Trophoblast cell (in vitro differentiated cells and primary cell): ENCODE measurements around the gene DLGAP1.
"Not testable (repeated sequence)": the region's sequence is repeated elsewhere in the genome, so short reads cannot be mapped to it uniquely, and the experiment has no call there.

Experiments used
- DNase-seq, 2 donors: peaks; one replicate each; pipeline ENCODE4 v3.0.0-alpha.2; 2016
- H2AFZ ChIP-seq: 2 replicates; pipeline ENCODE4 v1.6.1; 2013; ENCODE audit warnings: low read length, moderate library complexity, mild to moderate bottlenecking; ENCODE audit not compliant: insufficient read depth, poor library complexity
- H2AK5ac ChIP-seq: 2 replicates; pipeline ENCODE4 v1.6.1; 2013; ENCODE audit warnings: mild to moderate bottlenecking, low read length
- H2BK120ac ChIP-seq: 2 replicates; pipeline ENCODE4 v1.6.1; 2013; ENCODE audit warnings: low read length, mild to moderate bottlenecking, moderate library complexity; ENCODE audit not compliant: insufficient read depth, poor library complexity
- H2BK12ac ChIP-seq: 2 replicates; pipeline ENCODE4 v1.6.1; 2013; ENCODE audit warnings: mild to moderate bottlenecking, low read length, moderate library complexity
- H2BK5ac ChIP-seq: 2 replicates; pipeline ENCODE4 v1.6.1; 2013; ENCODE audit warnings: low read length, low read depth, moderate library complexity, mild to moderate bottlenecking; ENCODE audit not compliant: poor library complexity
- H3K14ac ChIP-seq: 2 replicates; pipeline ENCODE4 v1.6.1; 2013; ENCODE audit warnings: mild to moderate bottlenecking, low read length
- H3K18ac ChIP-seq: 2 replicates; pipeline ENCODE4 v1.6.1; 2013; ENCODE audit warnings: mild to moderate bottlenecking, low read length
- H3K23ac ChIP-seq: 2 replicates; pipeline ENCODE4 v1.6.1; 2013; ENCODE audit warnings: low read length
- H3K27ac ChIP-seq: 2 replicates; pipeline ENCODE4 v1.5.1; 2013; ENCODE audit warnings: low read depth, mild to moderate bottlenecking, inconsistent platforms, low read length, moderate library complexity
- H3K27me3 ChIP-seq: 2 replicates; pipeline ENCODE4 v1.6.1; 2013; ENCODE audit warnings: inconsistent platforms, mild to moderate bottlenecking, low read length, moderate library complexity; ENCODE audit not compliant: insufficient read depth
- H3K36me3 ChIP-seq, 2 experiments: 1 replicate in 1 of 2; 2 replicates in 1 of 2; pipeline ENCODE4 v1.6.1; 2013; ENCODE audit warnings: low read length in 2 of 2, mild to moderate bottlenecking in 2 of 2, moderate library complexity in 1 of 2; ENCODE audit not compliant: insufficient read depth in 2 of 2, control insufficient read depth in 1 of 2
- H3K4ac ChIP-seq: 2 replicates; pipeline ENCODE4 v1.6.1; 2013; ENCODE audit warnings: low read depth, mild to moderate bottlenecking, low read length, moderate library complexity
- H3K4me1 ChIP-seq, 2 experiments: 1 replicate in 1 of 2; 2 replicates in 1 of 2; pipeline ENCODE4 v1.6.1; 2013; ENCODE audit warnings: low read length in 2 of 2, mild to moderate bottlenecking in 2 of 2, moderate library complexity in 1 of 2; ENCODE audit not compliant: insufficient read depth in 2 of 2, control insufficient read depth in 1 of 2
- H3K4me2 ChIP-seq: 2 replicates; pipeline ENCODE4 v1.6.1; 2013; ENCODE audit warnings: inconsistent platforms, mild to moderate bottlenecking, low read length, moderate library complexity
- H3K4me3 ChIP-seq: 2 replicates; pipeline ENCODE4 v1.5.1; 2013; ENCODE audit warnings: mild to moderate bottlenecking, low read depth, low read length, inconsistent platforms
- H3K79me1 ChIP-seq: one replicate; pipeline ENCODE4 v1.6.1; 2013; ENCODE audit warnings: low read length
- H3K79me2 ChIP-seq: 2 replicates; pipeline ENCODE4 v1.6.1; 2013; ENCODE audit warnings: low read length, mild to moderate bottlenecking; ENCODE audit not compliant: control insufficient read depth, insufficient read depth, poor library complexity
- H3K9ac ChIP-seq: 2 replicates; pipeline ENCODE4 v1.6.1; 2013; ENCODE audit warnings: mild to moderate bottlenecking, low read length
- H3K9me3 ChIP-seq: 2 replicates; pipeline ENCODE4 v1.6.1; 2013; ENCODE audit warnings: low read depth, mild to moderate bottlenecking, control low read depth, inconsistent platforms, low read length; ENCODE audit not compliant: insufficient read depth
- H4K12ac ChIP-seq: 2 replicates; pipeline ENCODE4 v1.6.1; 2013; ENCODE audit warnings: low read depth, mild to moderate bottlenecking, low read length, moderate library complexity
- H4K8ac ChIP-seq: 2 replicates; pipeline ENCODE4 v1.6.1; 2013; ENCODE audit warnings: low read depth, mild to moderate bottlenecking, low read length, moderate library complexity
- H4K91ac ChIP-seq: one replicate; pipeline ENCODE4 v1.6.1; 2013; ENCODE audit warnings: low read depth, mild to moderate bottlenecking, low read length, moderate library complexity
- WGBS: extraction: QIAGEN DNeasy Blood & Tissue Kit; methylation state at CpG from one replicate; pipeline ENCODE4 v1.1.7; 2013; ENCODE audit warnings: missing lambda C conversion rate; ENCODE audit not compliant: insufficient read length, insufficient coverage; ENCODE audit errors: extremely low coverage; 5-methylcytosine and 5-hydroxymethylcytosine counted together

DLGAP1 gene

DNA sequence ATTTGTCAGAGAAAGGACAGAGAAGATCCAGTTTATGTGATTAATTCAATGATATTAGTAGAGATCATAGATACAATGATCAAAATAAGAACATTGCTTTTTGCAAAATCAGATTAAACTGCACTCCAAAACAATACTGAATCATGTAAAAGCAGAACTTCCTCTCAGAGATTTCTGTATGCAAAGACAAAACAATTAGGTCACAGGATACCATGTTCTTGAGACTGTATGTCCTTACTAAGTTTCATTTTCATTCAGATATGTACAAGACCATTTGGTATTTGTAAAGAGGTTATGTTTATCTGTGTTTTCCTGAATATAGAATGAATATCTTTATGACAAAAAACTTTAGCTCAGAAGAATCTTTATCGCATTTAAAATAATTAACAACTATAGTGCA, 161.8 kb downstream of the DLGAP1 start:
- H3K4me1 ChIP-seq, result no peaks in the 10 kb centered on the region
- H3K79me2 ChIP-seq, result no peaks in the 10 kb centered on the region
- WGBS, result no CpG with 5 or more reads among the region's 1 CpG
- no peak overlapping the region for H3K4ac ChIP-seq
- H3K9ac ChIP-seq, result no peak overlapping the region
- H2AK5ac ChIP-seq, result no peak overlapping the region
- no peak overlapping the region for H2AFZ ChIP-seq
- H3K36me3 ChIP-seq, result no peaks in the 10 kb centered on the region
- no peak for DNase-seq
- H3K79me1 ChIP-seq, result no peaks in the 10 kb centered on the region
- no peak overlapping the region for H3K4me2 ChIP-seq
- H3K9me3 ChIP-seq, result no peaks in the 10 kb centered on the region
- H4K12ac ChIP-seq, result no peak overlapping the region
- no peak overlapping the region for H3K23ac ChIP-seq
- no peak overlapping the region for H2BK120ac ChIP-seq
- H4K8ac ChIP-seq, result no peak overlapping the region
- H3K27ac ChIP-seq, result no peak overlapping the region
- H3K18ac ChIP-seq, result no peak overlapping the region
- H2BK12ac ChIP-seq, result no peak overlapping the region
- no peak overlapping the region for H4K91ac ChIP-seq
- no peak overlapping the region for H2BK5ac ChIP-seq
- no peaks in the 10 kb centered on the region for H3K27me3 ChIP-seq
- no peak overlapping the region for H3K14ac ChIP-seq
- H3K4me3 ChIP-seq, result no peak overlapping the region

DNA sequence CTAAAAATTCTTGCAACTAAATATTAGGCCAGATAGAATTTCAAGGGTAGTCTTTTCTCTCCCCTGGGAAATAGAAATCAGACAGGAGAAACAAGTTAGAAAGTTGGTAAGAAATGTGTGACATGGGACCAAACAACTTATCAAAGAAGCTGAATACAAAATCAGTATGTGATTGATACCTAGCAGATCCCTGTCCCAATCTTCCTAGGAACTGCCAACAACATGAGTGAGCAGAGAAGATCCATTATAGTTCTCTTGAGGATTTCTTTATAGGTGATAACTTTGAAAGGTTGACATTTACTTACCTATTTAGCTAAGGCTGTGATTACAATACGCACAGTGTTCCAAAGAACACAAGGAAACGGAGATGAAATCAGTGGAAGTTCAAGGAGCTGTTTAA, 162.4 kb downstream of the DLGAP1 start:
- Histone ChIP-seq H3K79me1 (no peaks in the 10 kb centered on the region), H3K27me3 (no peaks in the 10 kb centered on the region), H3K14ac (no peak overlapping the region), H3K23ac (no peak overlapping the region), H3K9me3 (no peaks in the 10 kb centered on the region), H3K4me1 (no peaks in the 10 kb centered on the region), H2AK5ac (no peak overlapping the region), H4K91ac (no peak overlapping the region), H3K9ac (no peak overlapping the region), H2BK120ac (no peak overlapping the region), H3K27ac (no peak overlapping the region), H3K18ac (no peak overlapping the region), H3K79me2 (no peaks in the 10 kb centered on the region), H4K12ac (no peak overlapping the region), H2BK12ac (no peak overlapping the region), H2BK5ac (no peak overlapping the region), H3K4ac (no peak overlapping the region), H3K4me2 (no peak overlapping the region), H2AFZ (no peak overlapping the region), H3K36me3 (no peaks in the 10 kb centered on the region), H3K4me3 (no peak overlapping the region), H4K8ac (no peak overlapping the region)
- WGBS, result no CpG with 5 or more reads among the region's 2 CpGs
- no peak for DNase-seq

DNA sequence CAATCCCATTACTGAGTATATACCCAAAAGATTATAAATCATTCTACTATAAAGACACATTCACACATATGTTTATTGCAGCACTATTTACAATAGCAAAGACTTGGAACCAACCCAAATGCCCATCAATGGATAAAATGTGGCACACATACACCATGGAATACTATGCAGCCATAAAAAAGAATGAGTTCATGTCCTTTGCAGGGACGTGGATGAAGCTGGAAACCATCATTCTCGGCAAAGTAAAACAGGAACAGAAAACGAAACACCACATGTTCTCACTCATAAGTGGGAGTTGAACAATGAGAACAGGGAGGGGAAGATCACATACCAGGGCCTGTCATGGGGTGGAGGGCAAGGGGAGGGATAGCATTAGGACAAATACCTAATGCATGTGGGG, 167.8 kb downstream of the DLGAP1 start:
- not testable (repeated sequence) for H3K9ac ChIP-seq, H2AFZ ChIP-seq

DNA sequence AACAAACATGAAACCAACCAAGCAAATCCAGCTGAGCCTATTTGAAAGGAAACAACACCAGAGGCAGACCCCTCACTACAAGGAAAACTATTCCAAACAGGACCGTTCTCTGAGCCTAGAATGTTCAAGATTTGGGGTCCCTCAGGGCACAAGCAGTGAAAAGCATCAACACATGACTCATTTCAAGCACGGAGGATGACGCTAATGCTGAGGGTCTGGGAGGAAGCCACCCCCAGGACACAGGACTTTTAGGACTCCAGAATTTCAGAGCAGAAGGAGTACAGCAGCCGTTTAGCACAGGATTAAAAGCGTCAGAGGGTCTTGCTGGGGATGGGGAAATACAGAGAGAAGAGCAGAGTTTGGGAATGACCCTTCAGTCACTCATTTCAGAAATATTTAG, 168.9 kb downstream of the DLGAP1 start:
- H4K8ac ChIP-seq, result no peak overlapping the region
- H3K4me2 ChIP-seq, result no peak overlapping the region
- H3K4ac ChIP-seq, result no peak overlapping the region
- H3K27ac ChIP-seq, result no peak overlapping the region
- H3K79me1 ChIP-seq, result no peaks in the 10 kb centered on the region
- no peak overlapping the region for H2BK12ac ChIP-seq
- H3K4me1 ChIP-seq, result peaks cover 0 to 1% of the 10 kb centered on the region in 2 experiments
- H2BK5ac ChIP-seq, result no peak overlapping the region
- H3K9ac ChIP-seq, result no peak overlapping the region
- H2AK5ac ChIP-seq, result no peak overlapping the region
- no peak overlapping the region for H4K91ac ChIP-seq
- no CpG with 5 or more reads among the region's 5 CpGs for WGBS
- H3K23ac ChIP-seq, result no peak overlapping the region
- no peak overlapping the region for H4K12ac ChIP-seq
- H3K18ac ChIP-seq, result no peak overlapping the region
- no peaks in the 10 kb centered on the region for H3K79me2 ChIP-seq
- no peak overlapping the region for H2AFZ ChIP-seq
- H3K14ac ChIP-seq, result no peak overlapping the region
- no peak for DNase-seq
- H3K36me3 ChIP-seq, result no peaks in the 10 kb centered on the region
- no peaks in the 10 kb centered on the region for H3K27me3 ChIP-seq
- H3K4me3 ChIP-seq, result no peak overlapping the region
- H3K9me3 ChIP-seq, result no peaks in the 10 kb centered on the region
- H2BK120ac ChIP-seq, result no peak overlapping the region

More for the DNA sequence above, 167.8 kb downstream of the DLGAP1 start:
- not testable (repeated sequence) for H3K4ac ChIP-seq, H3K14ac ChIP-seq, H3K4me1 ChIP-seq, H3K4me2 ChIP-seq, H2BK5ac ChIP-seq, DNase-seq, H3K27ac ChIP-seq, H3K27me3 ChIP-seq, H3K18ac ChIP-seq, H3K79me1 ChIP-seq, H3K23ac ChIP-seq, H4K12ac ChIP-seq, H3K79me2 ChIP-seq, H2BK12ac ChIP-seq, H2BK120ac ChIP-seq, H4K8ac ChIP-seq, H3K9me3 ChIP-seq, H3K36me3 ChIP-seq, H4K91ac ChIP-seq, H2AK5ac ChIP-seq, H3K4me3 ChIP-seq
- WGBS, result no CpG with 5 or more reads among the region's 3 CpGs
